Measurements from ENCODE around the gene CFAP45. TPM values are rescaled to one million over a fixed set of nuclear protein-coding genes. Genes with fewer than 3 reads are reported as not detected.

The CFAP45 gene
- total and polyA plus RNA-seq, 9 of the 15 experiments (the other 6 are each of a cell fraction or from before 2014, with no cell fraction given) = 0.65 to 2.4 (median 1.5) TPM

DNA sequence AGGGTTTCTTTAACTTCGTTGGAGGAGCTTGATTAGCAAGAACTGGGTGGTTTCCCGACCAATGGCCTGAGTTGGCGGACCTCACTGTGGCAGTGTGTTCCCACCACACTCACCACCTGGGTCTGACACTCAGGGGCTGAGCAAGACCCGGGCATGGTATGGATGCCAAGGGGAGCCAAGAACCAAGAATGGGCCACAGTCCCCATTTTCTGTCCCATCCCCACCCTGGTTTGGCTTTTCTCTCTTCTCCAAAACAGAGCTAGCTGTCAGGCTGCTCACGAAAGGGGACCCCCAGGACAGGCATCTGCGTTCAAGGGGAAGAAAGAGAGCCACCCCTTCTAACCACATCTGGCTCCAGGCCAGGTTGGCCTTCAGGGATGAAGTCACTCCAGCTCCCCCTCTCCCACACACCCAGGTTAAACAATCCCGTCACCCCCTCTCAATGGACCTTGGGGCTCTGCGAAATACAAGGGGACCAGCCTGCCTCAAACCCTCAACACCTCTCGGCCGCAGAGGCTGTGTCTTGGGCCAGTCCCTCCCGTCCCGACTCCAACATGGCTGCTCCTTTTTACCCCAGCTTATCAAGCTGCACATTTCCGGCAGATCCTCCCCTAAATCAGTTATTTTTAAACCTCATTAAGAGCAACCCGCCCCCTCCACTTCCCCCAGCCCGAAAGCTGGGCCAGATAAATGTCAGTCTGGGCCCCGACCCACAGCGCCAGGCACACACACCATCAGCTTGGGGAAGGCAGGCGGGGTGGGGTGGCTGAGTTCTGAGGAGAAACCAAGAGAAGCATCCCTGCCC, 21.9 kb upstream of the CFAP45 start (continued):
- TF ChIP-seq, protein P1, sequence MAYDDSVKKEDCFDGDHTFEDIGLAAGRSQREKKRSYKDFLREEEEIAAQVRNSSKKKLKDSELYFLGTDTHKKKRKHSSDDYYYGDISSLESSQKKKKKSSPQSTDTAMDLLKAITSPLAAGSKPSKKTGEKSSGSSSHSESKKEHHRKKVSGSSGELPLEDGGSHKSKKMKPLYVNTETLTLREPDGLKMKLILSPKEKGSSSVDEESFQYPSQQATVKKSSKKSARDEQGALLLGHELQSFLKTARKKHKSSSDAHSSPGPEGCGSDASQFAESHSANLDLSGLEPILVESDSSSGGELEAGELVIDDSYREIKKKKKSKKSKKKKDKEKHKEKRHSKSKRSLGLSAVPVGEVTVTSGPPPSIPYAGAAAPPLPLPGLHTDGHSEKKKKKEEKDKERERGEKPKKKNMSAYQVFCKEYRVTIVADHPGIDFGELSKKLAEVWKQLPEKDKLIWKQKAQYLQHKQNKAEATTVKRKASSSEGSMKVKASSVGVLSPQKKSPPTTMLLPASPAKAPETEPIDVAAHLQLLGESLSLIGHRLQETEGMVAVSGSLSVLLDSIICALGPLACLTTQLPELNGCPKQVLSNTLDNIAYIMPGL (CRISPR knock-in tag; IDR thresholded peaks at IDR 0.05) = no peak
- TF ChIP-seq ZNF217 (CRISPR knock-in tag; IDR thresholded peaks at IDR 0.05) = no peak
- no peak for TF ChIP-seq PHF20 (IDR thresholded peaks at IDR 0.05; ENCODE audit: partially characterized antibody)
- no peak for TF ChIP-seq ZKSCAN3 (CRISPR knock-in tag; IDR thresholded peaks at IDR 0.05)
- no peak for TF ChIP-seq RNF2 (IDR thresholded peaks at IDR 0.05)
- no peak for TF ChIP-seq BACH1 (tag; IDR thresholded peaks at IDR 0.05)
- TF ChIP-seq, protein P2, sequence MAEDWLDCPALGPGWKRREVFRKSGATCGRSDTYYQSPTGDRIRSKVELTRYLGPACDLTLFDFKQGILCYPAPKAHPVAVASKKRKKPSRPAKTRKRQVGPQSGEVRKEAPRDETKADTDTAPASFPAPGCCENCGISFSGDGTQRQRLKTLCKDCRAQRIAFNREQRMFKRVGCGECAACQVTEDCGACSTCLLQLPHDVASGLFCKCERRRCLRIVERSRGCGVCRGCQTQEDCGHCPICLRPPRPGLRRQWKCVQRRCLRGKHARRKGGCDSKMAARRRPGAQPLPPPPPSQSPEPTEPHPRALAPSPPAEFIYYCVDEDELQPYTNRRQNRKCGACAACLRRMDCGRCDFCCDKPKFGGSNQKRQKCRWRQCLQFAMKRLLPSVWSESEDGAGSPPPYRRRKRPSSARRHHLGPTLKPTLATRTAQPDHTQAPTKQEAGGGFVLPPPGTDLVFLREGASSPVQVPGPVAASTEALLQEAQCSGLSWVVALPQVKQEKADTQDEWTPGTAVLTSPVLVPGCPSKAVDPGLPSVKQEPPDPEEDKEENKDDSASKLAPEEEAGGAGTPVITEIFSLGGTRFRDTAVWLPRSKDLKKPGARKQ (CRISPR knock-in tag; IDR thresholded peaks at IDR 0.05) = no peak
- TF ChIP-seq, protein P3, sequence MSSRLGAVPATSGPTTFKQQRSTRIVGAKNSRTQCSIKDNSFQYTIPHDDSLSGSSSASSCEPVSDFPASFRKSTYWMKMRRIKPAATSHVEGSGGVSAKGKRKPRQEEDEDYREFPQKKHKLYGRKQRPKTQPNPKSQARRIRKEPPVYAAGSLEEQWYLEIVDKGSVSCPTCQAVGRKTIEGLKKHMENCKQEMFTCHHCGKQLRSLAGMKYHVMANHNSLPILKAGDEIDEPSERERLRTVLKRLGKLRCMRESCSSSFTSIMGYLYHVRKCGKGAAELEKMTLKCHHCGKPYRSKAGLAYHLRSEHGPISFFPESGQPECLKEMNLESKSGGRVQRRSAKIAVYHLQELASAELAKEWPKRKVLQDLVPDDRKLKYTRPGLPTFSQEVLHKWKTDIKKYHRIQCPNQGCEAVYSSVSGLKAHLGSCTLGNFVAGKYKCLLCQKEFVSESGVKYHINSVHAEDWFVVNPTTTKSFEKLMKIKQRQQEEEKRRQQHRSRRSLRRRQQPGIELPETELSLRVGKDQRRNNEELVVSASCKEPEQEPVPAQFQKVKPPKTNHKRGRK (tag; IDR thresholded peaks at IDR 0.05) = no peak
- TF ChIP-seq SAP30 (IDR thresholded peaks at IDR 0.05; ENCODE audit: borderline replicate concordance, insufficient read depth, low read depth, low read length, poor library complexity, severe bottlenecking) = no peak
- TF ChIP-seq RB1 (IDR thresholded peaks at IDR 0.05; ENCODE audit: low read depth) = no peak
- TF ChIP-seq, protein P4, sequence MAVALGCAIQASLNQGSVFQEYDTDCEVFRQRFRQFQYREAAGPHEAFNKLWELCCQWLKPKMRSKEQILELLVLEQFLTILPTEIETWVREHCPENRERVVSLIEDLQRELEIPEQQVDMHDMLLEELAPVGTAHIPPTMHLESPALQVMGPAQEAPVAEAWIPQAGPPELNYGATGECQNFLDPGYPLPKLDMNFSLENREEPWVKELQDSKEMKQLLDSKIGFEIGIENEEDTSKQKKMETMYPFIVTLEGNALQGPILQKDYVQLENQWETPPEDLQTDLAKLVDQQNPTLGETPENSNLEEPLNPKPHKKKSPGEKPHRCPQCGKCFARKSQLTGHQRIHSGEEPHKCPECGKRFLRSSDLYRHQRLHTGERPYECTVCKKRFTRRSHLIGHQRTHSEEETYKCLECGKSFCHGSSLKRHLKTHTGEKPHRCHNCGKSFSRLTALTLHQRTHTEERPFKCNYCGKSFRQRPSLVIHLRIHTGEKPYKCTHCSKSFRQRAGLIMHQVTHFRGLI (CRISPR knock-in tag; IDR thresholded peaks at IDR 0.05) = no peak
- TF ChIP-seq PHF8 (IDR thresholded peaks at IDR 0.05; ENCODE audit: borderline replicate concordance, low read length) = no peak; the same call in 1 of the 2 replicates
- no peak for TF ChIP-seq CEBPG (CRISPR knock-in tag; IDR thresholded peaks at IDR 0.05)
- no peak for TF ChIP-seq CEBPG (tag; conservative IDR thresholded peaks at IDR 0.05 in 1 of 2, IDR thresholded peaks at IDR 0.05 in 1 of 2)
- peak; percentile 29 for TF ChIP-seq CREM (IDR thresholded peaks at IDR 0.05; ENCODE audit: low read depth)
- TF ChIP-seq, protein P5, sequence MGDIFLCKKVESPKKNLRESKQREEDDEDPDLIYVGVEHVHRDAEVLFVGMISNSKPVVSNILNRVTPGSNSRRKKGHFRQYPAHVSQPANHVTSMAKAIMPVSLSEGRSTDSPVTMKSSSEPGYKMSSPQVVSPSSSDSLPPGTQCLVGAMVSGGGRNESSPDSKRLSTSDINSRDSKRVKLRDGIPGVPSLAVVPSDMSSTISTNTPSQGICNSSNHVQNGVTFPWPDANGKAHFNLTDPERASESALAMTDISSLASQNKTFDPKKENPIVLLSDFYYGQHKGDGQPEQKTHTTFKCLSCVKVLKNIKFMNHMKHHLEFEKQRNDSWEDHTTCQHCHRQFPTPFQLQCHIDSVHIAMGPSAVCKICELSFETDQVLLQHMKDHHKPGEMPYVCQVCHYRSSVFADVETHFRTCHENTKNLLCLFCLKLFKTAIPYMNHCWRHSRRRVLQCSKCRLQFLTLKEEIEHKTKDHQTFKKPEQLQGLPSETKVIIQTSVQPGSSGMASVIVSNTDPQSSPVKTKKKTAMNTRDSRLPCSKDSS (IDR thresholded peaks at IDR 0.05; ENCODE audit: low read depth, partially characterized antibody) = no peak
- TF ChIP-seq, protein P6, sequence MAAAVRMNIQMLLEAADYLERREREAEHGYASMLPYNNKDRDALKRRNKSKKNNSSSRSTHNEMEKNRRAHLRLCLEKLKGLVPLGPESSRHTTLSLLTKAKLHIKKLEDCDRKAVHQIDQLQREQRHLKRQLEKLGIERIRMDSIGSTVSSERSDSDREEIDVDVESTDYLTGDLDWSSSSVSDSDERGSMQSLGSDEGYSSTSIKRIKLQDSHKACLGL (CRISPR knock-in tag; IDR thresholded peaks at IDR 0.05; ENCODE audit: borderline replicate concordance, poor library complexity, severe bottlenecking) = no peak

Measured in K562 (cell line).